ENCODE data around the gene LGR4. TPM values are rescaled to one million over a fixed set of nuclear protein-coding genes. Genes with fewer than 3 reads are reported as not detected.

The LGR4 gene
- total and polyA plus RNA-seq, 2 donors (not counting 1 experiment from before 2014, with no cell fraction given) = 0.92 to 3.3 TPM

GRCh38 chr11:27501100-27501499 is 28.5 kb upstream of the LGR4 start:
- Histone ChIP-seq H3K9ac (ENCODE audit: low read length) (no peak overlapping the region), H3K79me2 (ENCODE audit: control insufficient read depth, insufficient read depth, low read length) (peaks cover 33% of the 10 kb centered on the region), H4K20me1 (ENCODE audit: control insufficient read depth, insufficient read depth, low read length, poor library complexity, severe bottlenecking) (peaks cover 5% of the 10 kb centered on the region), H3K4me2 (replicated peaks; ENCODE audit: low read depth, low read length, poor library complexity, severe bottlenecking) (no peak overlapping the region), H3K4me3 (ENCODE audit: control extremely low read depth in 1 of 5, extremely low read depth in 1 of 5, insufficient read depth in 1 of 5, low read depth in 2 of 5, low read length in 4 of 5) (no peak overlapping the region), H3K27me3 (replicated peaks in 1 of 4; ENCODE audit: control extremely low read depth in 1 of 4, control insufficient read depth in 3 of 4, insufficient read depth in 4 of 4, low read length in 3 of 4) (no peaks in the 10 kb centered on the region), H3K27ac (ENCODE audit: low read length in 2 of 2) (no peak overlapping the region), H3K9me3 (ENCODE audit: control extremely low read depth in 1 of 3, control insufficient read depth in 2 of 3, insufficient read depth in 1 of 3, low read length in 2 of 3) (no peaks in the 10 kb centered on the region), H3K36me3 (replicated peaks in 1 of 2; ENCODE audit: control extremely low read depth in 1 of 2, control insufficient read depth in 1 of 2, extremely low read depth in 1 of 2, insufficient read depth in 2 of 2, low read length in 1 of 2) (peaks cover 11 to 42% of the 10 kb centered on the region in 2 experiments), H2AFZ (ENCODE audit: insufficient read depth, low read depth, low read length, poor library complexity, severe bottlenecking) (no peak overlapping the region), H3K4me1 (ENCODE audit: control insufficient read depth in 2 of 2, insufficient read depth in 2 of 2, low read length in 2 of 2) (peaks cover 13 to 15% of the 10 kb centered on the region in 2 donors)
- Mint-ChIP-seq H3K27ac (no peak overlapping the region), H3K27me3 (no peaks in the 10 kb centered on the region), H3K4me1 (peaks cover 32% of the 10 kb centered on the region), H3K9me3 (ENCODE audit: insufficient read depth) (no peaks in the 10 kb centered on the region), H3K4me3 (no peak overlapping the region)
- ChIA-PET POLR2A (no interaction called here), CTCF (interaction anchor here (1.1 to 7.8 kb wide), 4 partner anchors 10 to 318 kb away, joined by 3 to 118 read pairs (median 10); no protein-coding TSS in a partner anchor)
- intact Hi-C loops (cut with micrococcal nuclease) = no loop called here
- DNase-seq (no peak), ATAC-seq (ENCODE audit: low read depth) (no peak)
- no peak for TF ChIP-seq CTCF (IDR thresholded peaks at IDR 0.05)
- no peak for TF ChIP-seq EZH2 (IDR thresholded peaks at IDR 0.05; ENCODE audit: borderline replicate concordance, insufficient read depth, low read depth, low read length, poor library complexity, severe bottlenecking)

GRCh38 chr11:27497911-27498310 is 25.3 kb upstream of the LGR4 start:
- no peak overlapping the region for H3K4me3 ChIP-seq (ENCODE audit: control extremely low read depth in 1 of 5, extremely low read depth in 1 of 5, insufficient read depth in 1 of 5, low read depth in 2 of 5, low read length in 4 of 5)
- ChIA-PET POLR2A (no interaction called here), CTCF (interaction anchor here (1.5 to 7.8 kb wide), 7 partner anchors 8 to 314 kb away, joined by 6 to 118 read pairs (median 16); partner anchors contain the start of genes LGR4 and LIN7C)
- H3K27ac ChIP-seq (ENCODE audit: low read length in 2 of 2) = no peak overlapping the region
- no CpG with 5 or more reads among the region's 1 CpG for WGBS (ENCODE audit: insufficient coverage)
- DNase-seq (no peak), ATAC-seq (ENCODE audit: low read depth) (no peak)
- Mint-ChIP-seq H3K27me3 (no peaks in the 10 kb centered on the region), H3K4me1 (peaks cover 12% of the 10 kb centered on the region), H3K27ac (no peak overlapping the region), H3K9me3 (ENCODE audit: insufficient read depth) (no peaks in the 10 kb centered on the region), H3K4me3 (no peak overlapping the region)
- peaks cover 6% of the 10 kb centered on the region for H4K20me1 ChIP-seq (ENCODE audit: control insufficient read depth, insufficient read depth, low read length, poor library complexity, severe bottlenecking)
- H3K27me3 ChIP-seq (replicated peaks in 1 of 4; ENCODE audit: control extremely low read depth in 1 of 4, control insufficient read depth in 3 of 4, insufficient read depth in 4 of 4, low read length in 3 of 4) = no peaks in the 10 kb centered on the region
- H3K79me2 ChIP-seq (ENCODE audit: control insufficient read depth, insufficient read depth, low read length) = peaks cover 5% of the 10 kb centered on the region
- no peaks in the 10 kb centered on the region for H3K4me1 ChIP-seq (ENCODE audit: control insufficient read depth in 2 of 2, insufficient read depth in 2 of 2, low read length in 2 of 2)
- intact Hi-C loops (cut with micrococcal nuclease) = no loop called here
- H3K36me3 ChIP-seq (replicated peaks in 1 of 2; ENCODE audit: control extremely low read depth in 1 of 2, control insufficient read depth in 1 of 2, extremely low read depth in 1 of 2, insufficient read depth in 2 of 2, low read length in 1 of 2) = peaks cover 13 to 46% of the 10 kb centered on the region in 2 experiments
- TF ChIP-seq EZH2 (IDR thresholded peaks at IDR 0.05; ENCODE audit: borderline replicate concordance, insufficient read depth, low read depth, low read length, poor library complexity, severe bottlenecking) (no peak), CTCF (IDR thresholded peaks at IDR 0.05) (no peak)
- H3K9ac ChIP-seq (ENCODE audit: low read length) = no peak overlapping the region
- H3K4me2 ChIP-seq (replicated peaks; ENCODE audit: low read depth, low read length, poor library complexity, severe bottlenecking) = no peak overlapping the region
- H2AFZ ChIP-seq (ENCODE audit: insufficient read depth, low read depth, low read length, poor library complexity, severe bottlenecking) = no peak overlapping the region
- no peaks in the 10 kb centered on the region for H3K9me3 ChIP-seq (ENCODE audit: control extremely low read depth in 1 of 3, control insufficient read depth in 2 of 3, insufficient read depth in 1 of 3, low read length in 2 of 3)
